Mucosa of stomach (tissue), 1 donor: ENCODE measurements around the gene NAA25.
"Not testable (repeated sequence)": the region's sequence is repeated elsewhere in the genome, so short reads cannot be mapped to it uniquely, and the experiment has no call there.

Experiments used
- H3K27me3 ChIP-seq: one replicate; pipeline ENCODE4 v1.7.0; 2013; ENCODE audit warnings: mild to moderate bottlenecking, low read length; ENCODE audit not compliant: control insufficient read depth, insufficient read depth
- H3K36me3 ChIP-seq: one replicate; pipeline ENCODE4 v1.7.0; 2013; ENCODE audit warnings: low read length; ENCODE audit not compliant: control insufficient read depth, insufficient read depth
- H3K4me1 ChIP-seq: one replicate; pipeline ENCODE4 v1.7.0; 2013; ENCODE audit warnings: mild to moderate bottlenecking, low read length; ENCODE audit not compliant: control insufficient read depth, insufficient read depth
- H3K4me3 ChIP-seq: one replicate; pipeline ENCODE4 v1.7.0; 2013; ENCODE audit warnings: low read length
- H3K9ac ChIP-seq: one replicate; pipeline ENCODE4 v1.7.0; 2013; ENCODE audit warnings: mild to moderate bottlenecking, low read length, moderate library complexity
- H3K9me3 ChIP-seq: one replicate; pipeline ENCODE4 v1.7.0; 2013; ENCODE audit warnings: mild to moderate bottlenecking, low read length, moderate library complexity; ENCODE audit not compliant: control insufficient read depth
- donor health status: Pancreatic carcinoma.

NAA25 gene

DNA sequence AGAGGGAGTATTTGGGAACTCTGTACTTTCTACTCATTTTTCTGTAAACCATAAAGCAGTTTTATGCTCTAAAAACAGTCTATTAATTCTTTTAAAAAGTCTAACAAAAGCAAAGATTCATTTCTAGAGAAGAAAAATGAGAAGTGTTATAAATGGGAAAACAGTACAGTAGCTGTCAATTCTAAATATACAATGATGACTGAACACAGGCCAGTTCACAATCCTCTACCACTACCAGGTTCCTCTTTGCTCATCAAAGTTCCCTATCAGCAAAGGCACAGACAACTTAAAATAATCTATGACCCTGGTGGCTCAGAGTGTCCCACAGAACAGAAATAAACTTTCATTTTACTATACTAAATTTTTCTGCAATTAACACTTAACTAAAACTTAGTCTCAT is 12.5 kb downstream of the NAA25 start:
- Histone ChIP-seq H3K36me3 (no peaks in the 10 kb centered on the region), H3K9ac (no peak overlapping the region), H3K9me3 (no peaks in the 10 kb centered on the region), H3K4me1 (peaks cover 24% of the 10 kb centered on the region), H3K4me3 (no peak overlapping the region), H3K27me3 (no peaks in the 10 kb centered on the region)

DNA sequence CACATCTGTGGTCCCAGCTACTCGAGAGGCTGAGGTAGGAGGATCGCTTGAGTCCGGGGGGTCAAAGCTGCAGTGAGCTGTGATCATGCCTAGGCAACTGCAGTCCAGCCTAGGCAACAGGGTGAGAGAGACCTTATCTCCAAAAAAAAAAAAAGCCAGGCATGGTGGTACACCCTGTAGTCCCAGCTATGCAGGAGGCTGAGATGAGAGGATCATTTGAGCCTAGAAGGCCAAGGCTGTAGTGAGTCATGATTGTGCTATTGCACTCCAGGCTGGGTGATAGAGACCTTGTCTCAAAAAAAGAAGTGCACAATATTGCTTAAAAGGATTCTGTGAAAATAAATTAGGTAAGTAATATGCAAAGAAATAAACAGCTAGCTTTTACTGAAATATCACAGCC is 17.0 kb downstream of the NAA25 start:
- H3K36me3 ChIP-seq: peaks cover 5% of the 10 kb centered on the region
- no peaks in the 10 kb centered on the region for H3K27me3 ChIP-seq
- peaks cover 9% of the 10 kb centered on the region for H3K4me1 ChIP-seq
- H3K9me3 ChIP-seq: no peaks in the 10 kb centered on the region
- no peak overlapping the region for H3K9ac ChIP-seq
- no peak overlapping the region for H3K4me3 ChIP-seq

DNA sequence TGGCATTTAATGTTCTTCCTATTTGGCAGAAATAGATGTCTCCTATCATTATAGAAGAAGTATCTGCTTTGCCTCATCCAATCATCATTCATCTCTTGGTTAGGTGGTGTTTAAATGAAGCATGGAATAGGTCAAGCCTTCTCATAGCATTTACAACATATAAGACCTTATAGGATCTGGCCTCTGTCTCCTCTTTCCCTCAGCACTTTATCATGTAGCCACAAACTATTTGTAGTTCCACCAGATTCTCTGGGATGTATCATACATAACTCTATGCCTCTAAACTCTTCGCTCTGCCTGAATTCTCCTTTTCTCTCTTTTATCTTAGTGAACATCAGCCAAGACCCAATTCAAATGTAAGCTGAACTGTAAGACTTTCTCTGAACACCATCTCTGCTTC is 20.7 kb downstream of the NAA25 start:
- no peaks in the 10 kb centered on the region for H3K27me3 ChIP-seq
- no peak overlapping the region for H3K9ac ChIP-seq
- H3K4me3 ChIP-seq: no peak overlapping the region
- no peaks in the 10 kb centered on the region for H3K9me3 ChIP-seq
- no peaks in the 10 kb centered on the region for H3K4me1 ChIP-seq
- H3K36me3 ChIP-seq: peaks cover 5% of the 10 kb centered on the region

DNA sequence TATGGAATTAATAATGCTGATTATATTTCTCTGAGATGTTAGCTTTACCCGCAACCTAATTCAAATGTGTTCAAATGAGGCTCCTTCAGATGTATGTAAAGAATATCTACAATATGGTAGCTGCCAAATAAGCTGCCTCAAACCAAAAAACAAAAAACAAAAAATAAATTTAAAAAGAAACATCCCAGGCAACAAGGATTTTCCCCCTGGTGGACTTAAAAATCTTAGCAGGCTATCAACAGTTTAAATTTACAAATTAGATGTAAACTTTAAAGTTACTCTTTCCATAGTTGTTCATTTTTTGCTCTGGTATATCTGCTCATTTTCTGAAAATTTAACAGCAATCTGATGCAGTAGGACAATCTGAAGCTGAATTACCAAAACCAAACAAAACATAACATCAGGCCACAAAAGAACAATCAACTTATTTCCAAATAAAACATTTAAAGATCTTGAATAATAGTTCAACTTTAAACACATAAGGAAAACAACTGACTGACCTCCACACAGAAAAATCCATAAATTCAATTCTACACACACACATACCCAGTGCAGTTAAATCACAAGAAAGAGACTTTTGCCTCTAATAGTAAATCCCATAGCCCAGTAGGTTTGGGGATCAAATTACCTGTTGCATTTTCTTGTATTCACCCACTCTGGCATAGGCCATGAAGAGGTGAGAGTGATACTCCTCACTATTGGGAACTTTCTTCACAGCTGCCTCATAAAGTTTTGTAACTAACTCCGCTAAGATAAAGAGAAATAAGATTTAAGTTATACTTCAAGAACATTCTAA is 21.3 kb downstream of the NAA25 start:
- H3K9me3 ChIP-seq: no peaks in the 10 kb centered on the region
- no peak overlapping the region for H3K9ac ChIP-seq
- peaks cover 5% of the 10 kb centered on the region for H3K36me3 ChIP-seq
- no peaks in the 10 kb centered on the region for H3K4me1 ChIP-seq
- H3K27me3 ChIP-seq: no peaks in the 10 kb centered on the region
- no peak overlapping the region for H3K4me3 ChIP-seq

DNA sequence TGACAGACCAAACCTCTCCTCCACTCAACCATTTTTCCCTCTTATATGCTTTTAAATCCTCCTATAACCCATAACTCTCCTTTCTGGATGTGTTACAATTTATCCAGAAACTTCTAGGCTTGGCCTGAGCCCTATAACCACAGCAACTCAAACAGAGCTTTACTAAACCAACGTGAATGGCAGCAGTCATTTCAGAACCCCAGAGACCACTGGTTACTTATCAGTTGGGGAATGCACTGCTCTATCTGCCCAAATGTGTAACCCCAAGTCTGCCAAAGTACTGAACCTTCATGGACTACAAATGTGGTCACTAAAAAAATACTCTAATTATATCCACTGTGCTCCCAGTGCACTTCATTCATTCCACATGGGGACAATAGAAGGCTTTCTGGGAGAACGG is 42.0 kb downstream of the NAA25 start:
- no peaks in the 10 kb centered on the region for H3K27me3 ChIP-seq
- no peaks in the 10 kb centered on the region for H3K4me1 ChIP-seq
- H3K36me3 ChIP-seq: peaks cover 6% of the 10 kb centered on the region
- H3K9ac ChIP-seq: no peak overlapping the region
- H3K4me3 ChIP-seq: no peak overlapping the region
- no peaks in the 10 kb centered on the region for H3K9me3 ChIP-seq

DNA sequence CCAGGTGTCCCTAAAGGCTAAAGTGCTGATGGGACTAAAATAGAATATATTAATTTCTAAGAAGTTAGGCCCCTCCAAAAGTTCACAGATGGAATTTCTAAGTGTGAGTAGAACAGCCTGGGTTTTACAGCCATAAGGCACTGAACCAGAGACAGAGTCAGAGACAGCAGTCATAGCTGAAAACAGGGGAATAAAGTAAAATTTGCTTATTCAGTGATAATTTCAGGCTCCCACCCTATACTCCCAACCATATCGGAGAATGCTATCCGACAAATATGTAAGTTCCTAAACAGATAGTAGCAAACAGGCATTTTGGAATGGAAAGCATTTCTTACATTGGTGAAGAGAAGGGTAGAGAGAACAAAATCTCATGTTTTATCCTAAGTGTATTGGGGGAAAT is 45.3 kb downstream of the NAA25 start:
- H3K9ac ChIP-seq: no peak overlapping the region
- no peak overlapping the region for H3K4me3 ChIP-seq
- H3K27me3 ChIP-seq: no peaks in the 10 kb centered on the region
- peaks cover 6% of the 10 kb centered on the region for H3K36me3 ChIP-seq
- no peaks in the 10 kb centered on the region for H3K4me1 ChIP-seq
- H3K9me3 ChIP-seq: no peaks in the 10 kb centered on the region

DNA sequence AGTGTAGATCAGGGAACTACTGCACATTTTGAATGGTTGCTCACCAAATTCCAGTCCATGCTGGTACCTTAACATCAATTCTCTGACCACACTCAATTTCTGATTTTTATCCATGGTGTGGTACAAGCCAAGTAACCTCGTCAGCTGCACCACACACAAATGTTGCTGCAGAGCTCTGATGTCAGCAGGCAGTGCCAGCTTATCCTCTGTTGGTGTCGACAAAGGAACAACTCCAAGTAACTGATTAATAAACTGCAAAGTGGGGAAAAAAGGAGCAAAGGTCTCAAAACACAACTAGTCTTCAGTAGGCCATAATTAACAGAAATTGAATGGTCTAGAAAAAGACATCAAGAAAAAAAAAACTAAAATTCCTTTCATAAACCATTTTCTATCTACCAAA is 47.4 kb downstream of the NAA25 start:
- Histone ChIP-seq H3K36me3 (no peaks in the 10 kb centered on the region), H3K27me3 (no peaks in the 10 kb centered on the region), H3K9ac (no peak overlapping the region), H3K9me3 (no peaks in the 10 kb centered on the region), H3K4me1 (no peaks in the 10 kb centered on the region), H3K4me3 (no peak overlapping the region)

DNA sequence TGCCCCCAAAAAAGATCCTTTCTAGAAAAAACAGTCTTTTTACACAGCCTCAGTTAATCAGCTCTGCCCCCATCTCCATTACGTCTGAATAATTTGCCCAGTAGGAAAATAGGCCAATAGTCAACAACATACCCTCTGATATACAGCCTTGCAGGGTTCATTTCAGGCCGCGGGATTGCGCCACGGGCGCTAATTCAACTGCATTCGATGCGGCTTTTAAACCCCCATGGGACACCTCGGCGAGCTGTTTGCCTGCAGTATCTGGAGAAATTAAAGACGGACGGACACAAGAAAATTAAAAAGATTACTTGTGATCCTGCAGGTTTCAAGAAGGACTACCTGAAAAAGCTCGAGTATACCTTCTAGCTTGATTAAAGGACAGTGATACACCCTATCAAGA is 59.2 kb downstream of the NAA25 start:
- H3K4me3 ChIP-seq: no peak overlapping the region
- H3K36me3 ChIP-seq: no peaks in the 10 kb centered on the region
- H3K9ac ChIP-seq: no peak overlapping the region
- no peaks in the 10 kb centered on the region for H3K4me1 ChIP-seq
- H3K27me3 ChIP-seq: no peaks in the 10 kb centered on the region
- no peaks in the 10 kb centered on the region for H3K9me3 ChIP-seq

DNA sequence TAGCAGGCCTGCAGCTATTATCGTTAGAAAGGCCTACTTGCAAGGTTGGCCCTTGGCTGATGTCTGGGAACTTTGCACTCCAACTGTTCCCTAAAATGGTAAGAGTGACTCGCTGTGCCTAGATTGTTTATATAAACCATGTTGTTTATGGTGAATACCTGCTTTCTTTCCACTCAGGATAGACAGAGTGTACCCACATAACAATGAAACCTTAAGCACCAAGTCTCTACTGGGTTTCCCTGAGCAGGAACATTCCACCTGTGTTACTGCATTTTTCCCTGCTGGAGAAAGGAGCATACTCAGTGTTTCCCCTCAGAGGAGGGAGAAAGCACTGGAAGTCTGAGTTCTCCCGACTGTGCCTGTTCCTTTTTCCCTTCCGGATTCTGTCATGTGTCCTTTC is 62.6 kb downstream of the NAA25 start:
- Histone ChIP-seq H3K4me1 (no peaks in the 10 kb centered on the region), H3K9ac (no peak overlapping the region), H3K9me3 (no peaks in the 10 kb centered on the region), H3K27me3 (no peaks in the 10 kb centered on the region), H3K4me3 (no peak overlapping the region), H3K36me3 (peaks cover 7% of the 10 kb centered on the region)

DNA sequence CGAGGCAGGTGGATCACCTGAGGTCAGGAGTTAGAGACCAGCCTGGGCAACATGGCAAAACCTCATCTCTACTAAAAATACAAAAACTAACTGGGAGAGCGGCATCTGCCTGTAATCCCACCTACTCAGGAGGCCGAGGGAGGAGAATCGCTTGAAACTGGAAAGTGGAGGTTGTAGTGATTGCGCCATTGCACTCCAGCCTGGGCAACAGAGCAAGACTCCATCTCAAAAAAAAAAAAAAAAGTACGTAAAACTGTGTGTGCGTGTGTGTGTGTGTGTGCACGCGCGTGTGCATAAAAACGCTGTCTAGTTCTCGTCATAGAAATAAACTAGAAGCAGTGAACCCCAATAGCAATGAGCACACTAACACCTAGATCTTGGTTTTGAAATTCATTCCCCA is 72.0 kb downstream of the NAA25 start:
- H3K9me3 ChIP-seq, H3K36me3 ChIP-seq, H3K27me3 ChIP-seq, H3K9ac ChIP-seq, H3K4me3 ChIP-seq, H3K4me1 ChIP-seq: not testable (repeated sequence)

DNA sequence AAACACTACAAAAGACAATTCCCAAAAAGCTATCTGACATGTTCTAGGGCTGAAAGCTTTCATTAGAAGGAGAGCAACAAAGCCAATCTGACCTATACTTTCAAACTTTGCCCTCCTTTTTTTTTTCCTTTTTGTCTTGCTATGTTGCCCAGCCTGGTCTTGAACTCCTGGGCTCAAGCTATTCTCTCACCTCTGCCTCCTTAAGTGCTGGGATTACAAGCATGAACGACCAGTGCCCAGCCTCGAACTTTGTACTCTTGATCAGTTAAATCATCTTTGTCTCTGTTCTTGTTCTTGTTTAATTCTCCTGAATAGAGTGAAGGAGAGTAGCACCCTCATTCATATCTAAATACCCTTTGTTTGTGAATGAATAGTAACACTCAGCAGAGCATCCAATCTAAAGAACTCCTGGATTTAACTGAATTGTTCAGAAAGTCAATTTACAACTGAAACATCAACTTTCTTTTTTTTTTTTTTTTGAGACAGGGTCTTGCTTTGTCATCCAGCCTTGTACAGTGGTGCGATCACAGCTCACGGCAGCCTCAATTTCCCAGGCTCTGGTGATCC is 73.3 kb downstream of the NAA25 start:
- Histone ChIP-seq H3K4me3 (no peak overlapping the region), H3K27me3 (no peaks in the 10 kb centered on the region), H3K4me1 (no peaks in the 10 kb centered on the region), H3K9me3 (no peaks in the 10 kb centered on the region), H3K9ac (no peak overlapping the region), H3K36me3 (peaks cover 6% of the 10 kb centered on the region)

DNA sequence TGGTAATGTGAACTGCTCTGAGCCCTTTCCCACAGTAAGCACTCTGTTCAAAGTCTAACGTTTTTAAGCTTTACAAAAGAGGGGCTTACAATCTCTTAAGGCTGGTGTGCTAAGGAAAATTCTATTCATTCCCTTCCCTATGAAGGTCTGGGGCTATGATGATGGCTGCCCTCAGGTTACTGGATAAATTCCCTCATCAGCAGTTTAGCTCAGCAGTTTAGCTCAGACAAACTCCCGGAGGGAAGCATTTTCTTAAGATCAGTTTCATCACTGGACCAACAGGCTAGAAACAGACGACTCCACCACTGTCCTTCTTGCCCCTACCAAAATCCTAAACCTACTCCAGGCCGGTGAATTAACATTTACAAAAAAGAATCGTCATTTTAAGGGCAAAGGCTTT is 76.3 kb downstream of the NAA25 start:
- H3K4me3 ChIP-seq: no peak overlapping the region
- no peaks in the 10 kb centered on the region for H3K27me3 ChIP-seq
- H3K9me3 ChIP-seq: no peaks in the 10 kb centered on the region
- H3K4me1 ChIP-seq: no peaks in the 10 kb centered on the region
- H3K36me3 ChIP-seq: peaks cover 6% of the 10 kb centered on the region
- H3K9ac ChIP-seq: no peak overlapping the region
